GM18951 (cell line): Measurements from ENCODE around the gene TMEM123.

Source experiments
- POLR2A ChIP-seq: IDR thresholded peaks from 4 replicates; pipeline ENCODE4 v1.6.1; 2011; ENCODE audit warnings: mild to moderate bottlenecking; ENCODE audit not compliant: insufficient read length, insufficient read depth; ENCODE audit errors: extremely low read depth
- in situ Hi-C: fragments of 300-500 bp; cut with MboI; formaldehyde crosslinking; loops from one replicate; pipeline ENCODE4 v1.12.0; 2022; ENCODE audit warnings: low sequenced_read_pairs, mixed read lengths, inconsistent platforms; ENCODE audit not compliant: unreplicated experiment

Gene TMEM123

DNA sequence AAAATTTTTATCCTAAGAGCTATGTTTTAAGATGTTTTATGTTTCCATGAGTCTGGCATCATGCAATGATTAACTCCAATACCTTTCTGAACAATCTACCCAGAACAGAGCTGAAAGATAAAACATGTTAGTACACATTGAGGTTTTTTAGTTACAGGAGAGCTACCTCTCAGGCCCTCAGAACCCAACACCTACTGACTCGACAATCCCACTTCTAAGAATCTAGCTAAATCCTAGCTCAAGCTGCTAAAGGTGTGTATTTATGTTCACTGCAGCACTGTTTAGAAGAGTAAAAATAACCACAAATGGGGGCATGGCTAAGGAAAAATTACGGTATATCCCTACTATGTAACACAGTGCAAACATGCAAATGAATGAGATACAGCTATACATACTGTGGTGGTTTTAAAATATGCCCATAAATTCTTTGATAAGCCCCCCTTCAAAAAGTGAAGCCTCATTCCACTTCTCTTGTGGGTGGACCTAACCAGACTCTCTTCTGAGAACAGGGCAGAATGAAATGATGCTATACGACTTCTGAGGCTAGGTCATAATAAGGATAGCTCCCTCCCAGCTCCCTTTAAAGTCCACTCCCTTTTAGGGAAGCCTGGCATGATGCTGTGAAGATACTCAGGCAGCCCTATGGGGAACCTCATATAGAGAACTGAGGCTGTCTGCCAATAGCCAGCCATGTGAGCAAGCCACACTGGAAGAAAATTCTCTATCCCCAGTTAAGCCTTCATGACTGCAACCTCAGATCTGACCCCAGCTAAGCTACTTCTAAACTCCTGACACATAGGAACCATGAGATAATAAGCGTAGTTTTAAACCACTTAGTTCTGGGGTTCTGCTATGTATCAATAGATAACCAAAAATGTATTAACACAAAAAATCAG lies 29.5 kb downstream of the TMEM123 start:
- TF ChIP-seq POLR2A, result no peak
- in situ Hi-C loops, result no loop called here

DNA sequence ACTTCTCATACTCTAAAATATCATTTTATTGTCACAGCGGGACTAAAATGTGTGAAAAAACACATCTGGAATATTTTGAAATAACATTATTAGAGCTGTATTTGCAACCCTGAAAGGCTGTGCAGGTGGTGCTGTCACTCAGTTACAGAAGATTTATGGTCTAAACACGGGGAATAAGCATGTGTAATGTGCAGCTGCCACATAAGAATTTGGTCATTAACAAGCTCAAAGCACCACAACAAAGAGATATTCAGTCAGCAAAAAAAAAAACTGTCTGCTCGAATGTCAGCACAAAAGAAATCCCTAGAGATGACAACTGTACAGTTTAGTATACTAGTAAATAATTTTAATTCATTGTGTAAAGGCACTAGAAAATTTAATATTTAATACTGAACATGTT lies 31.3 kb downstream of the TMEM123 start:
- no peak for TF ChIP-seq POLR2A
- in situ Hi-C loops, result no loop called here

DNA sequence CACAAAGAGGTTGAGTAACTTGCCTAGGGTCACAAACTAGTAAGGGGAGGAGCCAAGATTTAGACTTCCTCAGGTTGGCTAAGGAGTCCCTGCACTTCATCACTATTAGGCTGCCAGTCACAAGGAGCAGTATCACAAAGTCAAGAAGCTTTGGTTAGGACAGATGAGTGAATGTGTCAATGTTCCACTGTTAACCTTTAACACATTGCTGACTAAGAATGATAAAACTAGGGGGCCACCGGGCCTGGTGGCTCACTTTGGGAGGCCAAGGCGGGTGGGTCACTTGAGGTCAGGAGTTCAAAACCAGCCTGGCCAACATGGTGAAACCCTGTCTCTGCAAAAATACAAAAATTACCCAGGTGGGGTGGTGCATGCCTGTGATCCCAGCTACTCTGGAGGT lies 32.0 kb downstream of the TMEM123 start:
- in situ Hi-C loops, result no loop called here
- no peak for TF ChIP-seq POLR2A

DNA sequence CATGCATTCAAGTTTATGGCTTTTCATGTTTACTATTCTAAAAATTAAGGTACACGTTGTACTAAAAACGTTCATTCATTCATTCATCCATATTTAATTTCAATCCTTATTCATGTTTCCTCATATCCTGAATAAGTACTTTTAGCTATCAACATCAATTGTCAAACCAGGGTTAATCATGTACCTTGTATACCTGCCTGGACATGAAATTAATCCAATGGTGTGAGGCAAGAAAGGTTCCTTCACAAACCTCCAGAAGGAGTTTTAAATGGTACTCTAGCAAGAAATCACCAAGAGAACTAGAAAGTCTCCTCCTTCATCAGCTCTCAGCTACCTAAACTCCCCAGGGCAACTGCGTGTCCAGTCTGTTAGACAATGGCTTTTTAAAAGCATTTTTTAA lies 33.4 kb downstream of the TMEM123 start:
- no peak for TF ChIP-seq POLR2A
- in situ Hi-C loops, result no loop called here

DNA sequence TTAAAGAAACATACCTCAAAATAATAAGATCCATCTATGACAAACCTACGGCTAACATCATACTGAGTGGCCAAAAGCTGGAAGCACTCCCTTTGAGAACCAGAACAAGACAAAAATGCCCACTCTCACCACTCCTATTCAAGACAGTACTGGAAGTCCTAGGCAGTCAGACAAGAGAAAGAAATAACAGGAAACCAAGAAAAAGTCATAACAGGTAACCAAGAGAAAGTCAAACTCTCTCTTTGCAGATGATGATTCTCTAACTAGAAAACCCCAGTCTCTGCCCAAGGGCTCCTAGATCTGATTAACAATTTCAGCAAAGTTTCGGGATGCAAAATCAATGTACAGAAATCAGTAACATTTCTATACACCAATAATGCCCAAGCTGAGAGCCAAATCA lies 35.6 kb downstream of the TMEM123 start:
- no peak for TF ChIP-seq POLR2A
- in situ Hi-C loops, result no loop called here

DNA sequence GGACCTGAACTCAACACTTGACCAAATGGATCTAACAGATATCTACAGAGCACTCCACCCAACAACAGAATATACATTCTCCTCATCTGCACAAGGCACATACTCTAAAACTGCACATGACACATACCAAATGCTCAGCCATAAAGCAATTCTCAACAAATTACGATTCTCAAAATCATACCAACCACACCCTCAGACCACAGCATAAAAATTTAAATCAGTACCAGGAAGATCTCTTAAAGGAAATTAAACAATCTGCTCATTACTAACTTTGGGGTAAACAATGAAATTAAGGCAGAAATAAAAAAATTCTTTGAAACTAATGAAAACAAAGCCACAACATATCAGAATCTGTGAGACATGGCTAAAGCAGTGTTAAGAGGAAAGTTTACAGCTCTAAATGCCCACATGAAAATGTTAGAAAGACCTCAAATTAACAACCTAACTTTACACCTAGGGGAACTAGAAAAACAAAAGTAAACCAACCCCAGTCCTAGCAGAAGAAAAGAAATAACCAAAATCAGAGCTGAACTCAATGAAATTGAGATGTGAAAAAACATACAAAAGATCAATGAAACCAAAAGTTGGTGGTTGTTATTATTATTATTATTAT lies 37.2 kb downstream of the TMEM123 start:
- TF ChIP-seq POLR2A, result no peak
- in situ Hi-C loops, result no loop called here

DNA sequence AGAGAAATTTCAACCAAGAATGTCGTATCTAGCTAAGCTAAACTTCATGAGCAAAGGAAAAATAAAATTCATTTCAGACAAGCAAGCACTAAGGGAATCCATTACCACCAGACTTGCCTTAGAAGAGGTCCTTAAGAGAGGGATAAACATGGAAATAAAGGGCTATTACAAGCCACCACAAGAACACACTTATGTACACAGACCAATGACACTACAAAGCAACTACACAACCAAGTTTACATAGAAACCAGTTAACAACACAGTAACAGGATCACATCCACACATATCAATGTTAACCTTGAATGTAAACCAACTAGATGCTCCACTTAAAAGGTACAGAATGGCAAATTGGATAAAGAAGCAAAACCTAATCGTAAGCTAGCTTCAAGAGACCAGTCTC lies 38.0 kb downstream of the TMEM123 start:
- in situ Hi-C loops, result no loop called here

DNA sequence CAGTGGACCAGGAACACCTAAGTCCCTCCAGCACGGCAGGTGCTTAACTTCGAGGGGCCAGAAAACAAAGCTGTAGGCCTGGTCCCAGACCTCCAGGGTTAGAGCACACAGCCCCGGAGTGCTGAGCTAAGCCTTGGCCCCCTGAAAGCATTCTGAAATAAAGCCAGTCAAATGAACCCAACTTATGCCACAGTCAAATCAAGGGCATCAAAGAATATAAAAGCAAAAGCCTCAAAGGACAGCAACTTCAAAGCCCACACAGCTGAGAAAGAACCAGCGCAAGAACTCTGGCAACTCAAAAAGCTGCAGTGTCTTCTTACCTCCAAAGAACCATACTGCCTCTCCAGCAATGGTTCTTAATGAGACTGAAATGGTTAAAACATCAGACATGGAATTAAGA lies 39.1 kb downstream of the TMEM123 start:
- no peak for TF ChIP-seq POLR2A
- in situ Hi-C loops, result no loop called here

More for the DNA sequence above, 38.0 kb downstream of the TMEM123 start:
- TF ChIP-seq POLR2A, result no peak

DNA sequence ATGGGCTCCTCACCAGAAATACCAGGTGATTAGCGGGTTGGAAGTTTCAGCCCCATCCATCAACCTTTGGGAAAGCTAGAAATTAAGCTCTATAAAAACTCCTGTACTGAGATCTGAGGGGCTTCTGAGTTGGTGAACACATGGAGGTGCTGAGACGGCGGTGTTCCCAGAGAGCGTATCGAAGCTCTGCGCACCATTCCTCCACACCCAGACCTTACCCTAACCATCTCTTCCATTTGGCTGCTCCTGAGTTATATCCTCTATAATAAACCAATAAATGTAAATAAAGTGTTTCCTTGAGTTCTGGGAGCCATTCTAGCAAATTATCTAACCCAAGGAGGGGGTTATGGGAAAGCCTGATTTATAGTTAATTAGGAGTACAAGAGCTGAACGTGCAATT lies 41.4 kb downstream of the TMEM123 start:
- TF ChIP-seq POLR2A, result no peak
- in situ Hi-C loops, result no loop called here

DNA sequence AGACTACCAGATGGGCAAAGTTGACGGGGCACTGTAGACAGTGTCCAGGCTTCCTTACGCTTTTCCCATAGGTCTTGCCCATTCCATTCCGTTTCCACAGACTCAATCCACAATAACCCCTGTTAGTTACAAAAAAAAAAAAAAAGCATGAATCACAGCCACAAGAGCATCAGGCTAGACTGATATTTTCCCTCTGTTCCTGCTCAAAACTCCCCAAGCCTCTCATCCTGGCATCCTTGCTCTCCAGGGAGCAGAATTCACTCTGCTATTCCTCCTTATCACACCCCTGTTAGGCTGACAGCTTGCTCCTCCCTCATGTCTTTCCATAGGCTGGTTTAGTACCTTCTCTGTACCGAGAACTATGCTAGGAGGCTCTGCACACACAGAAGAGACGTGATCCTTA lies 42.2 kb downstream of the TMEM123 start:
- TF ChIP-seq POLR2A, result no peak
- in situ Hi-C loops, result no loop called here

DNA sequence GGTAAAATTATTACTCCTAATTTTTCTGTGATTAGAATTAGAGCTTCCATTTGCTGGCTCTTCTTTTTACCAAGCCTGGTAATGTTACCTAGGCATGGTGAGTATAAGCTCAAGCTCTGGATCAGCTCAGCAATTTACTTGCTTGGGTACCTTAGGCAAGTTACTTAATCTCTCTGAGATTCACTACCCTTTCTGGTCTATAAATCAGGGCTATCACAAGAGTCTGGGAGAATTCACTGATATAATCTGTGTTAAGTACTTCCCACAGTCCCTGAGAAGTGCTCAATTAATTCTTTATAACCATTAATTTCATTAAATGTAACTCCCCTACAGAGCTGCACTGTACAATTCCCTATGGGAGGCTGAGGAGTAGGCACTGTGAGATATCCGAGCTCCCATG lies 44.2 kb downstream of the TMEM123 start:
- no peak for TF ChIP-seq POLR2A
- in situ Hi-C loops, result no loop called here

DNA sequence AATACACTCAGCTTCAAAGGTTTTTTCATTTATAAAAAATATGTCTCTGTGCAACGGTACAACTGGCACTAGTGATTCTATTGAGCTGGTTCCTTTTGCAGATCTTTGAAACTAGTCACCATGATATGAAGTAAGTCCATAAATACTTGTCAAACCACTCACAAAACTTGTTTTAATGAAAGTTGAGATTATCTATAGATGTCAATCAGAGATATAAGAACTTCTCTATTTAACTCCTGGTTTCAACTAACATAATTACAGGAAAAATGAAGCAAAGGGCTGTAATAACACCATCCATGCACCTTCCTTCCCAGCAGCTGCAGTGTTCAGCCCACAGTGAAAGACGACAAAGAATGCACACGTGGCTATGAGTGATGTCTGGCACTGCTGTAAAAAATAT lies 44.7 kb downstream of the TMEM123 start:
- in situ Hi-C loops, result no loop called here

DNA sequence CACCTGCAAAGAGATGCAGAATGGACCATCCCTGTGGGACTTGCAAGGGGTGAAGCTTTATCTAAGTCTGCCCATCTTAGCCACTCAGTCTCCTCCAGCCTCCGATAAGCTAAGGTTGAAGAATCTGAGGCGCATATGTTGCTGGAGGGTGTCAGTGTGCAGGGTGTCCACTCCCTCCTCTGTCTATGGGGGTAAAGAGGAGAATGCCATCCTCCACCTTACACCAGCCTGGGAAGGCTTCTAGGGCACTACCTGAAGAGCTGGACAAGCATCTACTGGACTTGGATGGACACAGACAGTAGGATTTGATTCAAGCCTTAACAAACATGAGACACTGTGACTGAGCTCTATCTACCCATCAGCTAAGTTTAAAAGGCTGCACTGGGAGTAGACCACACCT lies 46.5 kb downstream of the TMEM123 start:
- in situ Hi-C loops, result no loop called here
- no peak for TF ChIP-seq POLR2A

More for the DNA sequence above, 44.7 kb downstream of the TMEM123 start:
- TF ChIP-seq POLR2A, result no peak

DNA sequence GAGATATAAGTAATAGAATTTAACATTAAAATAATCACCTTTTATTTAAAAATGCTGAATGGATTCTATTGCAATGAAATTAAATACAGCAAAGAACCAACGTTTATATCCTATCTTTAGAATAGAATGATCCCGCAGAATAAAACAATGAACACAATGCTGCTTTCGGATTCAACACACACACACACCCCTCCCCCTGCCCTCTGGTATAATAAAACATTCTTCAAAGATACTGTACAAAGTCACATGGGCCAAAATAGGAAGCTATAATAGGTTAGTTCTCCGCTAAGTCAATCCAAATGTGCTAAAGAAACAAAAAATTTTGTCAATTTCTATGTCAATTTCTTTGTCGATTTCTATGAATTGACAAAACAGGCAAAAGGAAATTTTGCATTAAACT lies 47.1 kb downstream of the TMEM123 start:
- in situ Hi-C loops, result no loop called here
- TF ChIP-seq POLR2A, result no peak
